ENCODE measurements around the gene GALNT10. TPM values are rescaled to one million over a fixed set of nuclear protein-coding genes. Genes with fewer than 3 reads are reported as not detected.

Gene GALNT10
- total and polyA plus RNA-seq, 3 donors from 2014 or later: 15.7 to 19.3 (median 17.2) TPM

GRCh38 chr5:154447089-154447725 is 256.7 kb downstream of the GALNT10 start:
- H3K9me3 ChIP-seq: no peaks in the 10 kb centered on the region
- H3K4me1 ChIP-seq: peaks cover 15% of the 10 kb centered on the region
- H3K36me3 ChIP-seq (ENCODE audit: low read depth, missing control alignments): no peaks in the 10 kb centered on the region
- no peak for DNase-seq
- intact Hi-C loops (cut with DNase I; ENCODE audit: low total_unique reads): no loop called here
- peak overlapping the region; percentile 51 to 87 for H3K27ac ChIP-seq
- no peaks in the 10 kb centered on the region for H3K27me3 ChIP-seq
- WGBS, 2 donors: 1 to 2% methylated on average over 10 of the region's 10 CpGs
- no peak for TF ChIP-seq CTCF (IDR thresholded peaks at IDR 0.05)
- TF ChIP-seq POLR2A (IDR thresholded peaks at IDR 0.05): no peak
- H3K4me3 ChIP-seq: peak overlapping the region; percentile 77 to 88

GRCh38 chr5:154449786-154450185 is 259.3 kb downstream of the GALNT10 start:
- H3K4me3 ChIP-seq: no peak overlapping the region
- WGBS, 2 donors: 88 to 89% methylated on average over 2 of the region's 2 CpGs

GRCh38 chr5:154451957-154452356 is 261.4 kb downstream of the GALNT10 start:
- Histone ChIP-seq H3K4me1 (peaks cover 6% of the 10 kb centered on the region), H3K27ac (no peak overlapping the region), H3K27me3 (no peaks in the 10 kb centered on the region), H3K4me3 (no peak overlapping the region), H3K36me3 (ENCODE audit: low read depth, missing control alignments) (no peaks in the 10 kb centered on the region), H3K9me3 (no peaks in the 10 kb centered on the region)
- no peak for DNase-seq
- WGBS, 2 donors: 91 to 92% methylated on average over 8 of the region's 8 CpGs
- TF ChIP-seq CTCF (IDR thresholded peaks at IDR 0.05) (no peak), POLR2A (IDR thresholded peaks at IDR 0.05) (no peak)
- intact Hi-C loops (cut with DNase I; ENCODE audit: low total_unique reads): no loop called here

More at GRCh38 chr5:154449786-154450185, 259.3 kb downstream of the GALNT10 start:
- intact Hi-C loops (cut with DNase I; ENCODE audit: low total_unique reads): no loop called here
- no peaks in the 10 kb centered on the region for H3K27me3 ChIP-seq
- no peaks in the 10 kb centered on the region for H3K36me3 ChIP-seq (ENCODE audit: low read depth, missing control alignments)
- TF ChIP-seq CTCF (IDR thresholded peaks at IDR 0.05): no peak
- no peak for TF ChIP-seq POLR2A (IDR thresholded peaks at IDR 0.05)
- no peak for DNase-seq
- no peak overlapping the region for H3K27ac ChIP-seq
- H3K4me1 ChIP-seq: peaks cover 10% of the 10 kb centered on the region
- no peaks in the 10 kb centered on the region for H3K9me3 ChIP-seq

GRCh38 chr5:154455585-154455984 is 265.1 kb downstream of the GALNT10 start:
- Histone ChIP-seq H3K9me3 (no peaks in the 10 kb centered on the region), H3K4me1 (no peaks in the 10 kb centered on the region), H3K4me3 (no peak overlapping the region), H3K36me3 (ENCODE audit: low read depth, missing control alignments) (no peaks in the 10 kb centered on the region), H3K27me3 (no peaks in the 10 kb centered on the region), H3K27ac (no peak overlapping the region)
- TF ChIP-seq POLR2A (IDR thresholded peaks at IDR 0.05): no peak
- no peak for TF ChIP-seq CTCF (IDR thresholded peaks at IDR 0.05)
- intact Hi-C loops (cut with DNase I; ENCODE audit: low total_unique reads): no loop called here
- 97% methylated on average over 5 of the region's 5 CpGs for WGBS, 2 donors
- DNase-seq: no peak

GRCh38 chr5:154456540-154456939 is 266.0 kb downstream of the GALNT10 start:
- Histone ChIP-seq H3K4me1 (no peaks in the 10 kb centered on the region), H3K27ac (no peak overlapping the region), H3K27me3 (no peaks in the 10 kb centered on the region), H3K4me3 (no peak overlapping the region), H3K36me3 (ENCODE audit: low read depth, missing control alignments) (no peaks in the 10 kb centered on the region), H3K9me3 (no peaks in the 10 kb centered on the region)
- no peak for DNase-seq
- WGBS, 2 donors: 78 to 90% methylated on average over 3 of the region's 3 CpGs
- intact Hi-C loops (cut with DNase I; ENCODE audit: low total_unique reads): no loop called here
- TF ChIP-seq POLR2A (IDR thresholded peaks at IDR 0.05) (no peak), CTCF (IDR thresholded peaks at IDR 0.05) (no peak)
